ENCODE measurements around the gene MYOG. TPM values are rescaled to one million over a fixed set of nuclear protein-coding genes. Genes with fewer than 3 reads are reported as not detected.

The MYOG gene
- total RNA-seq, 1 experiment from 2014 or later, result not detected

DNA sequence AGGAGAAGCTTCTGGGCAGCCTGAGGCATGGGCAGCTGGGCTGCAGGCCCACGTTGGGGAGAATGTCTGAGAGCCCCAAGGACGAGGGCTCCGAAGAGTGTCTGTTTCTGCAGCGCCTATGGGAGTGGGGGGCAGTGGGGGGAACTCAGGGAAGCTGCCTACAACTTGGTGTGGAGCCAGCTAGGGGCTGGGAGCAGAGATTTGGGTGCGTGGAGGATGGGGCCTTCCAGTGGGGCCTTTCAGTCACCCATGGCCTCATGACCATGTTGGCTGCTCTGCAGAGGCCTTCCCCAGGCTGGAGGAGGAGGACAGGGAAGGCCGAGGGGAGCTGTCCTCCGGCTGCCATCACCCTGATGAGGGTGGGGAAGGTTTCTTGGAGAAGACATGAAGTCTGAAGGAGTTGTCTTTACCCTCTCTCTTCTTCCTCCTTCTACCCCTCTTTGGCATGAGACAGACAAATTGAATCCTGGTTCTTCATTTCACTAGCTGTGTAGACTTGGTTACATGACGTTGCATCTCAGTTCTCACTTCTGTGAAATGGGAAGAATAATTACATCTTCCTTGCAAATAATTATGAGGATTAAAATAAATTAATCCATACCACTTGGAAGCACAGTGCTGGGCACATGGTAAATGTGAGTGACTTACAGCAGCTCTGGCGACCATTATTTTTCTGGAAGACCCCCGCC is 51.2 kb downstream of the MYOG start:
- intact Hi-C loops (cut with micrococcal nuclease; ENCODE audit: unreplicated experiment), result loop anchor here (5.0 to 10.0 kb wide), 2 partner anchors 48 to 290 kb away; no protein-coding TSS in a partner anchor
- BruUV-seq (replicated peaks), result no TSS peak
- H3K4me1 ChIP-seq, result no peaks in the 10 kb centered on the region
- H3K9me3 Mint-ChIP-seq (ENCODE audit: unreplicated experiment), result no peaks in the 10 kb centered on the region
- peaks cover 1% of the 10 kb centered on the region; the same call in 1 of the 2 replicates for H3K36me3 ChIP-seq (ENCODE audit: control insufficient read depth, insufficient read depth, low read length)
- CTCF ChIA-PET, result interaction anchor here (0.9 to 2.4 kb wide), 5 partner anchors 62 to 235 kb away, joined by 3 to 9 read pairs (median 4); partner anchors contain the start of gene ADORA1
- no peaks in the 10 kb centered on the region for H3K9me3 ChIP-seq
- peaks cover 7% of the 10 kb centered on the region for H3K4me1 Mint-ChIP-seq (ENCODE audit: low read depth, unreplicated experiment)
- POLR2A ChIA-PET, result no interaction called here
- TF ChIP-seq, protein P1, sequence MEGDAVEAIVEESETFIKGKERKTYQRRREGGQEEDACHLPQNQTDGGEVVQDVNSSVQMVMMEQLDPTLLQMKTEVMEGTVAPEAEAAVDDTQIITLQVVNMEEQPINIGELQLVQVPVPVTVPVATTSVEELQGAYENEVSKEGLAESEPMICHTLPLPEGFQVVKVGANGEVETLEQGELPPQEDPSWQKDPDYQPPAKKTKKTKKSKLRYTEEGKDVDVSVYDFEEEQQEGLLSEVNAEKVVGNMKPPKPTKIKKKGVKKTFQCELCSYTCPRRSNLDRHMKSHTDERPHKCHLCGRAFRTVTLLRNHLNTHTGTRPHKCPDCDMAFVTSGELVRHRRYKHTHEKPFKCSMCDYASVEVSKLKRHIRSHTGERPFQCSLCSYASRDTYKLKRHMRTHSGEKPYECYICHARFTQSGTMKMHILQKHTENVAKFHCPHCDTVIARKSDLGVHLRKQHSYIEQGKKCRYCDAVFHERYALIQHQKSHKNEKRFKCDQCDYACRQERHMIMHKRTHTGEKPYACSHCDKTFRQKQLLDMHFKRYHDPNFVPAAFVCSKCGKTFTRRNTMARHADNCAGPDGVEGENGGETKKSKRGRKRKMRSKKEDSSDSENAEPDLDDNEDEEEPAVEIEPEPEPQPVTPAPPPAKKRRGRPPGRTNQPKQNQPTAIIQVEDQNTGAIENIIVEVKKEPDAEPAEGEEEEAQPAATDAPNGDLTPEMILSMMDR (IDR thresholded peaks at IDR 0.05; ENCODE audit: insufficient read depth in 1 of 2, low read depth in 1 of 2, low read length in 1 of 2, severe bottlenecking in 1 of 2, unreplicated experiment in 1 of 2), result no peak
- no peak overlapping the region for H3K4me3 ChIP-seq (ENCODE audit: low read depth, low read length)
- no peak overlapping the region for H3K4me3 Mint-ChIP-seq (ENCODE audit: unreplicated experiment)
- no peaks in the 10 kb centered on the region for H3K27me3 Mint-ChIP-seq (ENCODE audit: insufficient read depth, unreplicated experiment)
- DNase-seq, result no peak
- H3K36me3 Mint-ChIP-seq (ENCODE audit: insufficient read depth, unreplicated experiment), result peaks cover 5% of the 10 kb centered on the region
- no peak overlapping the region for H3K27ac Mint-ChIP-seq (ENCODE audit: unreplicated experiment)
- no peaks in the 10 kb centered on the region for H3K27me3 ChIP-seq (replicated peaks; ENCODE audit: control insufficient read depth, insufficient read depth, low read length)

DNA sequence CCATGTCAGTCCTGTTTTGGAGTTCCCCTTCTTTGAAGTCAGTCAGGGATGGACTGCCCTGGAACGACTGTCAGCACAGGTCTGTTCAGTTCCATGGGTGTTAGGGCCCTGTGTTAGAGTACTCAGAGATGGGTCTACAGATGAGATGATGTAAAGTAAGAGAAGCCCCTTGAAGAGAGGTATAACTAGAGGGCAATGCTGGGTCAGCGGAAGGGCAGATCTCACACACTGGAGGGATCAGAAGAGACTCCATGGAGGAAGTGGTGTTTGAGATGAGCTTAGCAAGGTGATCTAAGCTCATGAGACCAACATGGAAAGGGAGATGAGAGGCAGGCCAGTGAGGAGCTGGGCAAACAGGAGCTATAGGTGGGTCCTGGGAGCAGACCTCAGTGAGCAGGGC is 51.9 kb downstream of the MYOG start:
- no peak overlapping the region for H3K27ac Mint-ChIP-seq (ENCODE audit: unreplicated experiment)
- H3K36me3 ChIP-seq (ENCODE audit: control insufficient read depth, insufficient read depth, low read length), result peaks cover 1% of the 10 kb centered on the region; the same call in 1 of the 2 replicates
- no peaks in the 10 kb centered on the region for H3K27me3 Mint-ChIP-seq (ENCODE audit: insufficient read depth, unreplicated experiment)
- ChIA-PET POLR2A (no interaction called here), CTCF (interaction anchor here (1.0 to 2.4 kb wide), 4 partner anchors 94 to 236 kb away, joined by 3 to 9 read pairs (median 6); partner anchors contain the start of gene ADORA1)
- H3K4me1 ChIP-seq, result no peaks in the 10 kb centered on the region
- no peak for DNase-seq
- TF ChIP-seq, protein P1 (IDR thresholded peaks at IDR 0.05; ENCODE audit: insufficient read depth in 1 of 2, low read depth in 1 of 2, low read length in 1 of 2, severe bottlenecking in 1 of 2, unreplicated experiment in 1 of 2), result no peak
- intact Hi-C loops (cut with micrococcal nuclease; ENCODE audit: unreplicated experiment), result loop anchor here (10.0 kb wide), 1 partner anchor 291 kb away; no protein-coding TSS in a partner anchor
- H3K27me3 ChIP-seq (replicated peaks; ENCODE audit: control insufficient read depth, insufficient read depth, low read length), result no peaks in the 10 kb centered on the region
- H3K36me3 Mint-ChIP-seq (ENCODE audit: insufficient read depth, unreplicated experiment), result no peaks in the 10 kb centered on the region
- H3K4me1 Mint-ChIP-seq (ENCODE audit: low read depth, unreplicated experiment), result peaks cover under 1% of the 10 kb centered on the region
- no TSS peak for BruUV-seq (replicated peaks)
- H3K9me3 Mint-ChIP-seq (ENCODE audit: unreplicated experiment), result no peaks in the 10 kb centered on the region
- H3K9me3 ChIP-seq, result no peaks in the 10 kb centered on the region
- no peak overlapping the region for H3K4me3 ChIP-seq (ENCODE audit: low read depth, low read length)
- H3K4me3 Mint-ChIP-seq (ENCODE audit: unreplicated experiment), result no peak overlapping the region

DNA sequence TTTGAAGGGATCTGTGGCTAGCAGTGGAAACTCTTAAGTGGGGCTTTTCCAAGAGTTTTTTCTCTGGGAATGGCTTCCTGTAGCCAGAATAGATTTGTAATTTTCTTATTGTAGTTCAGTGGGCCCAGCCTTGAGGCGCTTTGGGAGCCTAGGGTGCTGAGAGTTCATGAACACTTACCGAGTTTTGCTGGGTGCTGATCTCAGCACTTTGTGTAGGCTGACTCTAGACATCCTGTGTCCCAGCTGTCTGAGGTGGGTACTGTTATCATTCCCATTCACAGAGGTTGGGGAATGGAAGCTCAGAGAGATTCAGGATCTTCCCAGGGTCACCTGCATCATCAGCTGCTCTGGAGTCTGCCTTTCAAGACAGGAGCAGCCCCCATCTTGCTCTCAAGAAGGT is 52.5 kb downstream of the MYOG start:
- Histone ChIP-seq H3K27me3 (replicated peaks; ENCODE audit: control insufficient read depth, insufficient read depth, low read length) (no peaks in the 10 kb centered on the region), H3K36me3 (ENCODE audit: control insufficient read depth, insufficient read depth, low read length) (peaks cover 1% of the 10 kb centered on the region), H3K4me1 (no peaks in the 10 kb centered on the region), H3K9me3 (no peaks in the 10 kb centered on the region), H3K4me3 (ENCODE audit: low read depth, low read length) (no peak overlapping the region)
- no peaks in the 10 kb centered on the region for H3K27me3 Mint-ChIP-seq (ENCODE audit: insufficient read depth, unreplicated experiment)
- no peak for DNase-seq
- H3K9me3 Mint-ChIP-seq (ENCODE audit: unreplicated experiment), result no peaks in the 10 kb centered on the region
- BruUV-seq (replicated peaks), result no TSS peak
- intact Hi-C loops (cut with micrococcal nuclease; ENCODE audit: unreplicated experiment), result loop anchor here (10.0 kb wide), 1 partner anchor 292 kb away; no protein-coding TSS in a partner anchor
- ChIA-PET POLR2A (no interaction called here), CTCF (no interaction called here)
- H3K4me1 Mint-ChIP-seq (ENCODE audit: low read depth, unreplicated experiment), result no peaks in the 10 kb centered on the region
- no peak overlapping the region for H3K4me3 Mint-ChIP-seq (ENCODE audit: unreplicated experiment)
- no peak overlapping the region for H3K27ac Mint-ChIP-seq (ENCODE audit: unreplicated experiment)
- H3K36me3 Mint-ChIP-seq (ENCODE audit: insufficient read depth, unreplicated experiment), result no peaks in the 10 kb centered on the region
- TF ChIP-seq, protein P1 (IDR thresholded peaks at IDR 0.05; ENCODE audit: insufficient read depth in 1 of 2, low read depth in 1 of 2, low read length in 1 of 2, severe bottlenecking in 1 of 2, unreplicated experiment in 1 of 2), result no peak

Other genes with a start within 250 kb of the MYOG start
- 9.2 and 9.6 TPM in 2 replicates for gene RABIF, start 196.9 kb downstream of the MYOG start, total RNA-seq (2022)
- gene KLHL12, start 158.8 kb downstream of the MYOG start, total RNA-seq (2022), result 23.2 and 23.6 TPM in 2 replicates
- gene ADIPOR1, start 127.7 kb downstream of the MYOG start, total RNA-seq (2022), result 68.3 and 71.4 TPM in 2 replicates
- gene CYB5R1, start 118.8 kb downstream of the MYOG start, total RNA-seq (2022), result 28.0 and 29.6 TPM in 2 replicates
- gene TMEM183A, start 78.6 kb downstream of the MYOG start, total RNA-seq (2022), result 62.8 and 74.3 TPM in 2 replicates
- gene PPFIA4, start 59.5 kb downstream of the MYOG start, total RNA-seq (2022), result 8.7 and 9.4 TPM in 2 replicates
- gene ADORA1, start 41.7 kb upstream of the MYOG start, total RNA-seq (2022), result 46.0 and 50.4 TPM in 2 replicates
- gene MYBPH, start 89.8 kb upstream of the MYOG start, total RNA-seq (2022), result 19.7 and 25.9 TPM in 2 replicates
- 199 and 235 TPM in 2 replicates for gene CHI3L1, start 100.7 kb upstream of the MYOG start, total RNA-seq (2022)
- gene CHIT1, start 143.7 kb upstream of the MYOG start, total RNA-seq (2022), result not detected in 2 replicates
- 21.2 and 21.6 TPM in 2 replicates for gene BTG2, start 219.5 kb upstream of the MYOG start, total RNA-seq (2022)

All from Caco-2 (cell line).